HepG2 (cell line): ENCODE data around the gene GPR183. TPM values are rescaled to one million over a fixed set of nuclear protein-coding genes. Genes with fewer than 3 reads are reported as not detected.

ENCODE experiments used
- ATAC-seq: fragments of 200-7000 bp; cut with Tn5 transposase; 3 replicates; pipeline ENCODE4 v1.9.1; 2020; ENCODE audit warnings: mild to moderate bottlenecking, moderate library complexity
- BruUV-seq: library from RNA; stranded (reverse); fragments of 400-500 nt; replicated peaks from 2 replicates; lab custom pipeline; 2021; lab: Mats Ljungman, UMichigan
- CTCF ChIA-PET: fragments of 300-600 bp; formaldehyde crosslinking; extraction: SDS; loops from one replicate; lab custom pipeline; 2021; ENCODE audit warnings: low total read pairs, inconsistent platforms, low intra/inter-chr PET ratio; lab: Yijun Ruan, JAX
- POLR2A ChIA-PET: fragments of 350-600 bp; sonication (Branson Sonifier 250); formaldehyde crosslinking; loops from one replicate; lab custom pipeline; 2020; ENCODE audit warnings: antibody characterized with exemption, inconsistent platforms; lab: Yijun Ruan, JAX
- DNase-seq: peaks from one replicate; pipeline ENCODE4 v3.0.0-alpha.2; 2015; ENCODE audit warnings: low spot score
- FAIRE-seq: peaks from 3 replicates; lab custom pipeline; 2011; peaks lifted over from hg19 to GRCh38; lab: Jason Lieb, UNC
- H2AFZ ChIP-seq: one replicate; pipeline ENCODE4 v1.6.1; 2011; ENCODE audit warnings: low read length, inconsistent platforms
- H3K27ac ChIP-seq: fragments of 300-600 bp; 3 replicates; pipeline ENCODE4 v1.8.0; 2011; ENCODE audit warnings: mixed run types, mild to moderate bottlenecking, mixed read lengths, low read length, inconsistent platforms; ENCODE audit not compliant: insufficient read depth; ENCODE audit errors: extremely low read length
- H3K27me3 ChIP-seq, 2 experiments: fragments of 200-600 bp in 1 of 2; 2 replicates in 1 of 2; 3 replicates in 1 of 2; pipeline versions ENCODE4 v1.6.0 to v1.8.0; 2011; ENCODE audit warnings: low read length in 2 of 2, mild to moderate bottlenecking in 2 of 2, moderate library complexity in 2 of 2, inconsistent platforms in 1 of 2; ENCODE audit not compliant: insufficient read depth in 2 of 2, control insufficient read depth in 1 of 2
- H3K36me3 ChIP-seq, 2 experiments: fragments of 200-600 bp in 1 of 2; replicated peaks in 1 of 2; 2 replicates in 1 of 2; 3 replicates in 1 of 2; pipeline versions ENCODE4 v1.5.1 to v1.8.0; 2011; ENCODE audit warnings: low read length in 2 of 2, inconsistent platforms in 1 of 2; ENCODE audit not compliant: insufficient read depth in 2 of 2, control insufficient read depth in 1 of 2
- H3K4me1 ChIP-seq: 2 replicates; pipeline ENCODE4 v1.5.1; 2012; ENCODE audit warnings: low read length, inconsistent platforms; ENCODE audit not compliant: insufficient read depth
- H3K4me2 ChIP-seq: 2 replicates; pipeline ENCODE4 v1.6.0; 2011; ENCODE audit warnings: low read depth, low read length, inconsistent platforms
- H3K4me3 ChIP-seq, 3 experiments: fragments of 200-600 bp in 1 of 3; sonication (generic), shearing (Covaris generic) in 1 of 3; replicated peaks in 1 of 3; 2 replicates each; pipeline ENCODE4 v1.5.1; 2011 to 2016; ENCODE audit warnings: low read length in 3 of 3, inconsistent platforms in 2 of 3, low read depth in 2 of 3, mild to moderate bottlenecking in 2 of 3, control low read depth in 1 of 3, mixed read lengths in 1 of 3; ENCODE audit not compliant: insufficient read depth in 1 of 3
- H3K79me2 ChIP-seq: one replicate; pipeline ENCODE4 v1.6.1; 2011; ENCODE audit warnings: low read length, inconsistent platforms; ENCODE audit not compliant: insufficient read depth
- H3K9ac ChIP-seq: 2 replicates; pipeline ENCODE4 v1.6.0; 2011; ENCODE audit warnings: mild to moderate bottlenecking, low read depth, low read length, inconsistent platforms; ENCODE audit not compliant: insufficient read depth
- H3K9me3 ChIP-seq: 2 replicates; pipeline ENCODE4 v1.5.1; 2012; ENCODE audit warnings: mild to moderate bottlenecking, low read length
- H4K20me1 ChIP-seq: 2 replicates; pipeline ENCODE4 v1.6.0; 2011; ENCODE audit warnings: inconsistent platforms, mild to moderate bottlenecking, low read length, moderate library complexity; ENCODE audit not compliant: insufficient read depth
- GPN1 ChIP-seq: sonication (generic); formaldehyde crosslinking; IDR thresholded peaks from 2 replicates; pipeline ENCODE4 v1.5.1; 2020; ENCODE audit warnings: missing genetic modification reagents, borderline replicate concordance
- SAP130 ChIP-seq: IDR thresholded peaks from 2 replicates; pipeline ENCODE4 v1.6.1; 2016; ENCODE audit warnings: low read depth
- WIZ ChIP-seq: sonication (generic); formaldehyde crosslinking; IDR thresholded peaks from 2 replicates; pipeline ENCODE4 v1.5.1; 2020; ENCODE audit warnings: mild to moderate bottlenecking, missing genetic modification reagents
- ZC3H13 ChIP-seq: sonication (generic); formaldehyde crosslinking; IDR thresholded peaks from 2 replicates; pipeline ENCODE4 v1.8.1; 2023; ENCODE audit warnings: mild to moderate bottlenecking, missing genetic modification reagents, moderate library complexity
- ZNF557 ChIP-seq: sonication (generic); formaldehyde crosslinking; IDR thresholded peaks from 2 replicates; pipeline ENCODE4 v1.4.0; 2020; ENCODE audit warnings: missing genetic modification reagents
- WGBS: methylation state at CpG from one replicate; pipeline ENCODE4 v1.1.6; 2017; ENCODE audit warnings: low lambda C conversion rate; 5-methylcytosine and 5-hydroxymethylcytosine counted together
- in situ Hi-C: cut with HindIII; loops from 2 replicates; pipeline ENCODE4 v1.10.0; 2017; ENCODE audit warnings: low pct_unique_long_range_greater_than_20kb; ENCODE audit not compliant: extremely low pct_ligation_motif_present
- intact Hi-C: fragments of 100-400 bp; cut with micrococcal nuclease; formaldehyde crosslinking; loops from one replicate; pipeline ENCODE4 v1.10.0; 2022; ENCODE audit not compliant: unreplicated experiment
- polyA plus RNA-seq, 8 experiments: library from polyadenylated mRNA; depleted of rRNA in 3 of 8; stranded (reverse) in 7 of 8; unstranded in 1 of 8; fragments of >200 nt; fragmentation: Illumina TruSeq in 4 of 8; extraction: Trizol in 4 of 8; gene quantifications; 2 replicates each; pipeline versions ENCODE4 v1.2.1 to v1.2.3, GENCODE V29; 2011 to 2016; ENCODE audit warnings: low read depth in 4 of 8, missing spikeins in 1 of 8, mixed read lengths in 1 of 8; ENCODE audit not compliant: insufficient read depth in 1 of 8
- total RNA-seq, 5 experiments: library from RNA; depleted of rRNA; stranded (reverse); fragments of >200 nt; fragmentation: Illumina TruSeq; extraction: Trizol; gene quantifications; 2 replicates each; pipeline ENCODE4 v1.2.3, GENCODE V29; 2016; ENCODE audit warnings: low read depth in 1 of 5
- TF ChIP-seq, protein P1 (sequence below): sonication (generic); formaldehyde crosslinking; IDR thresholded peaks from 2 replicates; pipeline ENCODE4 v1.4.0; 2020; ENCODE audit warnings: missing genetic modification reagents
- TF ChIP-seq, protein P2 (sequence below): sonication (generic); formaldehyde crosslinking; IDR thresholded peaks from 2 replicates; pipeline ENCODE4 v1.5.1; 2020; ENCODE audit warnings: mild to moderate bottlenecking, missing genetic modification reagents, moderate library complexity
- TF ChIP-seq, protein P3 (sequence below): sonication (generic); formaldehyde crosslinking; IDR thresholded peaks from 2 replicates; pipeline ENCODE4 v1.8.0; 2022; ENCODE audit warnings: missing genetic modification reagents, low read depth, mild to moderate bottlenecking, borderline replicate concordance
- TF ChIP-seq, protein P4 (sequence below): sonication (generic); formaldehyde crosslinking; IDR thresholded peaks from 2 replicates; pipeline ENCODE4 v1.4.0; 2020; ENCODE audit warnings: mild to moderate bottlenecking, missing genetic modification reagents, borderline replicate concordance

Gene GPR183
- total and polyA plus RNA-seq, 2 of the 13 experiments (the other 11 are each of a cell fraction or from before 2014, with no cell fraction given), result not detected

DNA sequence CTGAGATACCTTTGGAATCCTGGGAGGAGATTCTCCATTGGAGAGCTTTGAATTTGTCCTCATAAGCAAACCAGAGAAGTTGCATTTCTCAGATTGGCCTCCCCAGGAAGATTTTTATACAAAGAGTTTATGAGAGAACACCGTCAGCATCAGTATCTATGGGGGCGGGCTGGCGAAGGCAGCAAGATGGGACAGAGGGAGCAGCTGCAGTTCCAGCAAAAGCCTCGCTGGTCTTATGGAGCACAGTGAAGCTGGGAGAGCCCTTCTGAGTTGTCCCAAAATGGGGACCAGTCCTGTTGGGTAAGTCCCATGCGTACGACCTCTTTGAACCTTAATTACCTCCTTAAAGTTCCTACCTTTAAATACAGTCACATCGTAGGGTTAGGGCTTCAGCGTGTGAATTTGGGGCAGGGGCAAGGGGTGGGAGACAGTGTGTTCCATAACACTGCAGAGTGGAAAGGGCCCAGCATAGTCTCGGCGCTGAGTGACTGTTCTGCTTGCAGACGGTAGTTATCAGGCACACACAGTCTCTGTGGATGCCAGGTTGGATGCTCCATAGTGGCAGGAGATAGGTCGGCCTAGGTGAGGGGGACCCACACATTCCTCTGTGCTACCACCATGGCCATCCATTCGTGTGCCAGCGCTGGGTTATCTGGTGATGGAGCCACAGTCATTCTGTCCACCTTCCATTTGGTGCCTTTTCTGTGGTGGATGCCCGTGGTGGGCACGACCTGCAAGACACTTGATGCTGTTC lies 34.9 kb upstream of the GPR183 start:
- Histone ChIP-seq H3K9me3 (no peaks in the 10 kb centered on the region), H3K4me3 (no peak overlapping the region), H4K20me1 (no peaks in the 10 kb centered on the region), H3K4me1 (no peaks in the 10 kb centered on the region), H3K36me3 (peaks cover 8 to 62% of the 10 kb centered on the region in 2 experiments; a peak in 4 of 5 replicates), H3K9ac (no peak overlapping the region), H3K4me2 (no peak overlapping the region), H3K79me2 (no peaks in the 10 kb centered on the region), H3K27me3 (no peaks in the 10 kb centered on the region), H2AFZ (no peak overlapping the region), H3K27ac (no peak overlapping the region)
- in situ Hi-C loops (no loop called here), intact Hi-C loops (no loop called here)
- FAIRE-seq (no peak), DNase-seq (no peak), ATAC-seq (no peak)
- 95% methylated on average over 11 of the region's 16 CpGs for WGBS
- CTCF ChIA-PET, result no interaction called here
- BruUV-seq, result no TSS peak
- TF ChIP-seq, protein P1, sequence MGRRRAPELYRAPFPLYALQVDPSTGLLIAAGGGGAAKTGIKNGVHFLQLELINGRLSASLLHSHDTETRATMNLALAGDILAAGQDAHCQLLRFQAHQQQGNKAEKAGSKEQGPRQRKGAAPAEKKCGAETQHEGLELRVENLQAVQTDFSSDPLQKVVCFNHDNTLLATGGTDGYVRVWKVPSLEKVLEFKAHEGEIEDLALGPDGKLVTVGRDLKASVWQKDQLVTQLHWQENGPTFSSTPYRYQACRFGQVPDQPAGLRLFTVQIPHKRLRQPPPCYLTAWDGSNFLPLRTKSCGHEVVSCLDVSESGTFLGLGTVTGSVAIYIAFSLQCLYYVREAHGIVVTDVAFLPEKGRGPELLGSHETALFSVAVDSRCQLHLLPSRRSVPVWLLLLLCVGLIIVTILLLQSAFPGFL (CRISPR knock-in tag), result no peak
- TF ChIP-seq GPN1 (no peak), WIZ (CRISPR knock-in tag) (no peak), ZC3H13 (CRISPR knock-in tag) (no peak)
- POLR2A ChIA-PET, result no interaction called here

DNA sequence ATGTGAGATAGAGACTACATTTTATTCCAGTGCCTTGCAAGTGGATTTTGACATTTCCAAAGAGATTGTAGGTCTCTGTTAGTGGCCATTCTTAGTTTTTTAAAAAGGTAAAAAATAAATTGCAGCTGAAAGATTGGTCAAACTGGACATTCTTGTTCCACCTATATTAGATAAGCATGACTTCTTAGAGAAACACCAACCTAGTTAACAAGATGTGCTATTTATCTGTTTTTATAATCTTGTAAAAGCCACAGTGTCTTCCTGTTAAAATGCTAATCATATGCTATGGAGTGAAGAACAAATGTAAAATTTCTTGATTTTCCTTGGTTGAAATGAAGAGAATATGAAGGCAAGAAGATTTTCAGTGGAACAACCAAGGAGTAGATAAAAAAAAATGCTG lies 33.4 kb upstream of the GPR183 start:
- intact Hi-C loops (no loop called here), in situ Hi-C loops (no loop called here)
- BruUV-seq, result no TSS peak
- Histone ChIP-seq H3K9ac (no peak overlapping the region), H3K9me3 (no peaks in the 10 kb centered on the region), H3K4me2 (no peak overlapping the region), H3K27me3 (no peaks in the 10 kb centered on the region), H3K79me2 (no peaks in the 10 kb centered on the region), H3K4me3 (no peak overlapping the region), H2AFZ (no peak overlapping the region), H4K20me1 (no peaks in the 10 kb centered on the region), H3K36me3 (peaks cover 8 to 52% of the 10 kb centered on the region in 2 experiments; a peak in 4 of 5 replicates), H3K4me1 (no peaks in the 10 kb centered on the region), H3K27ac (no peak overlapping the region)
- ChIA-PET POLR2A (no interaction called here), CTCF (no interaction called here)
- DNase-seq (no peak), FAIRE-seq (no peak), ATAC-seq (no peak)
- TF ChIP-seq SAP130 (no peak), ZNF557 (CRISPR knock-in tag) (no peak)
- TF ChIP-seq, protein P2, sequence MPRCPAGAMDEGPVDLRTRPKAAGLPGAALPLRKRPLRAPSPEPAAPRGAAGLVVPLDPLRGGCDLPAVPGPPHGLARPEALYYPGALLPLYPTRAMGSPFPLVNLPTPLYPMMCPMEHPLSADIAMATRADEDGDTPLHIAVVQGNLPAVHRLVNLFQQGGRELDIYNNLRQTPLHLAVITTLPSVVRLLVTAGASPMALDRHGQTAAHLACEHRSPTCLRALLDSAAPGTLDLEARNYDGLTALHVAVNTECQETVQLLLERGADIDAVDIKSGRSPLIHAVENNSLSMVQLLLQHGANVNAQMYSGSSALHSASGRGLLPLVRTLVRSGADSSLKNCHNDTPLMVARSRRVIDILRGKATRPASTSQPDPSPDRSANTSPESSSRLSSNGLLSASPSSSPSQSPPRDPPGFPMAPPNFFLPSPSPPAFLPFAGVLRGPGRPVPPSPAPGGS (CRISPR knock-in tag), result no peak
- TF ChIP-seq, protein P3, sequence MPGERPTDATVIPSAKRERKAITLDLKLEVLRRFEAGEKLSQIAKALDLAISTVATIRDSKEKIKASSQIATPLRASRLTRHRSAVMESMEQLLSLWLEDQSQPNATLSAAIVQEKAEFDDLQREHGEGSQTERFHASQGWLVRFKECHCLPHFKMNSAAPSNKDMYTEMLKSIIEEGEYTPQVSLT (CRISPR knock-in tag), result no peak
- TF ChIP-seq, protein P4, sequence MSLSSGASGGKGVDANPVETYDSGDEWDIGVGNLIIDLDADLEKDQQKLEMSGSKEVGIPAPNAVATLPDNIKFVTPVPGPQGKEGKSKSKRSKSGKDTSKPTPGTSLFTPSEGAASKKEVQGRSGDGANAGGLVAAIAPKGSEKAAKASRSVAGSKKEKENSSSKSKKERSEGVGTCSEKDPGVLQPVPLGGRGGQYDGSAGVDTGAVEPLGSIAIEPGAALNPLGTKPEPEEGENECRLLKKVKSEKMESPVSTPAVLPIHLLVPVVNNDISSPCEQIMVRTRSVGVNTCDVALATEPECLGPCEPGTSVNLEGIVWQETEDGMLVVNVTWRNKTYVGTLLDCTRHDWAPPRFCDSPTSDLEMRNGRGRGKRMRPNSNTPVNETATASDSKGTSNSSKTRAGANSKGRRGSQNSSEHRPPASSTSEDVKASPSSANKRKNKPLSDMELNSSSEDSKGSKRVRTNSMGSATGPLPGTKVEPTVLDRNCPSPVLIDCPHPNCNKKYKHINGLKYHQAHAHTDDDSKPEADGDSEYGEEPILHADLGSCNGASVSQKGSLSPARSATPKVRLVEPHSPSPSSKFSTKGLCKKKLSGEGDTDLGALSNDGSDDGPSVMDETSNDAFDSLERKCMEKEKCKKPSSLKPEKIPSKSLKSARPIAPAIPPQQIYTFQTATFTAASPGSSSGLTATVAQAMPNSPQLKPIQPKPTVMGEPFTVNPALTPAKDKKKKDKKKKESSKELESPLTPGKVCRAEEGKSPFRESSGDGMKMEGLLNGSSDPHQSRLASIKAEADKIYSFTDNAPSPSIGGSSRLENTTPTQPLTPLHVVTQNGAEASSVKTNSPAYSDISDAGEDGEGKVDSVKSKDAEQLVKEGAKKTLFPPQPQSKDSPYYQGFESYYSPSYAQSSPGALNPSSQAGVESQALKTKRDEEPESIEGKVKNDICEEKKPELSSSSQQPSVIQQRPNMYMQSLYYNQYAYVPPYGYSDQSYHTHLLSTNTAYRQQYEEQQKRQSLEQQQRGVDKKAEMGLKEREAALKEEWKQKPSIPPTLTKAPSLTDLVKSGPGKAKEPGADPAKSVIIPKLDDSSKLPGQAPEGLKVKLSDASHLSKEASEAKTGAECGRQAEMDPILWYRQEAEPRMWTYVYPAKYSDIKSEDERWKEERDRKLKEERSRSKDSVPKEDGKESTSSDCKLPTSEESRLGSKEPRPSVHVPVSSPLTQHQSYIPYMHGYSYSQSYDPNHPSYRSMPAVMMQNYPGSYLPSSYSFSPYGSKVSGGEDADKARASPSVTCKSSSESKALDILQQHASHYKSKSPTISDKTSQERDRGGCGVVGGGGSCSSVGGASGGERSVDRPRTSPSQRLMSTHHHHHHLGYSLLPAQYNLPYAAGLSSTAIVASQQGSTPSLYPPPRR (CRISPR knock-in tag), result no peak
